RWPE1 (cell line): ENCODE results near the gene BLACAT1.

ENCODE experiments used
- CTCF ChIA-PET: fragments of 350-600 bp; sonication (Branson Sonifier 250); formaldehyde crosslinking; extraction: SDS; loops from one replicate; lab custom pipeline; 2021; lab: Yijun Ruan, JAX
- POLR2A ChIA-PET: fragments of 400-600 bp; formaldehyde crosslinking; extraction: SDS; loops from one replicate; lab custom pipeline; 2020; ENCODE audit warnings: antibody characterized with exemption; ENCODE audit not compliant: low non-redundant PET; lab: Yijun Ruan, JAX
- DNase-seq: peaks from one replicate; pipeline ENCODE4 v3.0.0; 2012; ENCODE audit warnings: low spot score
- H3K27ac ChIP-seq: fragments of 450-650 bp; 2 replicates; pipeline ENCODE4 v1.5.1; 2017
- CTCF ChIP-seq: fragments of 450-650 bp; conservative IDR thresholded peaks from 2 replicates; pipeline ENCODE4 v1.5.1; 2017; ENCODE audit warnings: low read depth, mild to moderate bottlenecking

Gene BLACAT1

DNA sequence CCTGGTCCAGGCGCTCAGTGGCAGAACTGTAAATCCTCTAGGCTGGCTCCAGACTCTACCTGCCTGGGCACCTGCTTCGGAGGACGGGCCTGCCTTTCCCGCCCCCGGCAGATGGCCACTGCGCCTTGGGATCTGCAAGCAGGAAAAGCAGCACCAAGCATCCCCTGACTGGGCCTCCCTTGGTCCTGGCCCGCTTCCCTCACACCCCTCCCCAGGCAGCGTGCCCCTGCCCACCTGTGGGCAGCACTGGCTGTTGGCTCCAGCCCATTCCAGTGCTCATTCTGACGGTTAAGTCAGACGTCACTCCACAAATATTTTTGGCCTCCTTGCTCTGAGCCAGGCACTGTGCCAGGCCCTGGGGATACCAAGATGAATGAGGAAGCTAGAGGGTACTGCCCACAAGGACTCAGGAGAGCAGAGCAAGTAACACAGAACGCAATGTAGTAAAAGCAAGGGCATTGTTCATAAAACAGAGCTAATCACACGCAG is 22.0 kb upstream of the BLACAT1 start:
- no peak for TF ChIP-seq CTCF
- peak; percentile 94 for DNase-seq
- H3K27ac ChIP-seq = peak overlapping the region; percentile 91
- ChIA-PET POLR2A (interaction anchor here (0.6 to 0.8 kb wide), 2 partner anchors 28 to 110 kb away, joined by 3 read pairs; no protein-coding TSS in a partner anchor), CTCF (interaction anchor here (0.8 to 2.3 kb wide), 9 partner anchors 10 to 114 kb away, joined by 3 to 9 read pairs (median 5); no protein-coding TSS in a partner anchor)

- peak; percentile 46 for DNase-seq
- ChIA-PET POLR2A (no interaction called here), CTCF (interaction anchor here (1.0 to 2.5 kb wide), 7 partner anchors 8 to 114 kb away, joined by 3 to 12 read pairs (median 6); no protein-coding TSS in a partner anchor)
- no peak for TF ChIP-seq CTCF
- peak overlapping the region; percentile 91 for H3K27ac ChIP-seq
Observed at GRCh38 chr1:205477121-205477758, 21.4 kb upstream of the BLACAT1 start.

- POLR2A ChIA-PET = interaction anchor here (0.7 kb wide), 1 partner anchor 35 kb away, joined by 3 read pairs; no protein-coding TSS in a partner anchor
- no peak for TF ChIP-seq CTCF
- CTCF ChIA-PET = interaction anchor here (1.9 to 2.5 kb wide), 3 partner anchors 9 to 38 kb away, joined by 7 to 12 read pairs (median 9); no protein-coding TSS in a partner anchor
- H3K27ac ChIP-seq = no peak overlapping the region
- no peak for DNase-seq
Observed at GRCh38 chr1:205476648-205477047, 20.8 kb upstream of the BLACAT1 start.

GRCh38 chr1:205475855-205476254 is 20.0 kb upstream of the BLACAT1 start:
- no peak for TF ChIP-seq CTCF
- ChIA-PET POLR2A (no interaction called here), CTCF (interaction anchor here (0.5 to 2.5 kb wide), 3 partner anchors 10 to 418 kb away, joined by 3 to 12 read pairs (median 5); no protein-coding TSS in a partner anchor)
- DNase-seq = no peak
- H3K27ac ChIP-seq = no peak overlapping the region

DNA sequence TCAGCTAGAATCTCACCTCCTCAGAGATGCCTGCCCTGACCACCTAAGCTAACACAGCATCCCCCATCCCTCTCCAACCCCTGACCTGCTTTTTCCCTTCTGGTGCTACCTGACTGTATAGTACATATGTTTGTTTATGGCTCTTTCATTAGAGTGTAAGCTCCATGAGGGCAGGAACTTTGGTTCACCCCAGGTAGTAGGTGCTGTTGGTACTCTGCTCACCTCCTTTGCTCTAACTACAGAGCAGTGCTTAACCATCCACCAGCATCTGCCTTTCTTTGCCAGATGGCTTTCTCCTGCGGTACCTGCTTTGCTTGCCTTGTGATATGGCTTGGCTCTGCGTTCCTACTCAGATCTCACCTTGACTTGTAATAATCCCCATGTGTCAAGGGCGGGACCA is 18.7 kb upstream of the BLACAT1 start:
- TF ChIP-seq CTCF = no peak
- POLR2A ChIA-PET = no interaction called here
- CTCF ChIA-PET = interaction anchor here (1.0 to 1.4 kb wide), 2 partner anchors 78 to 201 kb away, joined by 3 read pairs; no protein-coding TSS in a partner anchor
- DNase-seq = no peak
- H3K27ac ChIP-seq = no peak overlapping the region

GRCh38 chr1:205473966-205474365 is 18.1 kb upstream of the BLACAT1 start:
- no peak for TF ChIP-seq CTCF
- POLR2A ChIA-PET = no interaction called here
- no peak for DNase-seq
- no peak overlapping the region for H3K27ac ChIP-seq
- CTCF ChIA-PET = interaction anchor here (0.6 to 1.4 kb wide), 3 partner anchors 17 to 201 kb away, joined by 3 read pairs; no protein-coding TSS in a partner anchor
